GM12878 (cell line): ENCODE data around the gene PSMB3. TPM values are rescaled to one million over a fixed set of nuclear protein-coding genes. Genes with fewer than 3 reads are reported as not detected.

ENCODE experiments used
- CHD2 ChIP-seq: IDR thresholded peaks from 2 replicates; pipeline ENCODE4 v1.6.1; 2011; ENCODE audit warnings: low read depth, low read length, improper control_type of control experiment, borderline replicate concordance
- DPF2 ChIP-seq: fragments of 450-650 bp; IDR thresholded peaks from 2 replicates; pipeline ENCODE4 v1.6.1; 2017; ENCODE audit warnings: mild to moderate bottlenecking
- E2F4 ChIP-seq: IDR thresholded peaks from 2 replicates; pipeline ENCODE4 v1.6.1; 2012; ENCODE audit warnings: low read depth, low read length, improper control_type of control experiment
- E2F8 ChIP-seq: fragments of 450-650 bp; IDR thresholded peaks from 2 replicates; pipeline ENCODE4 v1.6.1; 2018; ENCODE audit warnings: mild to moderate bottlenecking, low read depth, moderate library complexity; ENCODE audit not compliant: partially characterized antibody
- HDAC6 ChIP-seq: fragments of 200-600 bp; sonication (generic); IDR thresholded peaks from one replicate; pipeline ENCODE4 v1.8.0; 2017; ENCODE audit warnings: antibody characterized with exemption; ENCODE audit not compliant: unreplicated experiment
- NFYB ChIP-seq: IDR thresholded peaks from 2 replicates; pipeline ENCODE4 v1.6.1; 2011; ENCODE audit warnings: low read depth, mild to moderate bottlenecking, low read length, improper control_type of control experiment, moderate library complexity; ENCODE audit not compliant: insufficient read depth
- SMC3 ChIP-seq: IDR thresholded peaks from 2 replicates; pipeline ENCODE4 v1.6.1; 2011; ENCODE audit warnings: low read length, improper control_type of control experiment, borderline replicate concordance
- TARDBP ChIP-seq: IDR thresholded peaks from 2 replicates; pipeline ENCODE4 v1.6.1; 2016; ENCODE audit warnings: borderline replicate concordance
- ZBTB11 ChIP-seq: fragments of 450-650 bp; formaldehyde crosslinking; IDR thresholded peaks from 2 replicates; pipeline ENCODE4 v1.5.0; 2022; ENCODE audit warnings: mild to moderate bottlenecking, missing genetic modification characterization
- ZNF24 ChIP-seq: fragments of 450-650 bp; IDR thresholded peaks from 2 replicates; pipeline ENCODE4 v1.6.1; 2017; ENCODE audit warnings: antibody characterized with exemption, mild to moderate bottlenecking
- ZZZ3 ChIP-seq: IDR thresholded peaks from 2 replicates; pipeline ENCODE4 v1.6.1; 2011; ENCODE audit warnings: low read depth; ENCODE audit not compliant: control insufficient read depth, insufficient read length
- polyA plus RNA-seq, 11 experiments: library from polyadenylated mRNA; depleted of rRNA in 4 of 11; unstranded in 6 of 11; stranded (reverse) in 5 of 11; fragments of >200 nt; fragmentation: Nextera tagmentation in 4 of 11; fragmentation: Illumina TruSeq in 1 of 11; extraction: Ambion mirVana in 4 of 11; extraction: Trizol in 1 of 11; gene quantifications; 1 replicate in 1 of 11; 2 replicates in 10 of 11; pipeline versions ENCODE4 v1.2.1 to v1.2.3, GENCODE V29; 2011 to 2016; ENCODE audit warnings: inconsistent platforms in 2 of 11, missing spikeins in 2 of 11, low read depth in 1 of 11
- total RNA-seq, 4 experiments: library from RNA; depleted of rRNA in 3 of 4; stranded (reverse); fragments of >200 nt in 3 of 4; fragmentation: Illumina TruSeq in 1 of 4; extraction: Trizol in 1 of 4; gene quantifications; 2 replicates each; pipeline versions ENCODE4 v1.2.1 to v1.2.3, GENCODE V29; 2013 to 2021
- TF ChIP-seq, protein P1 (sequence below): IDR thresholded peaks from 2 replicates; pipeline ENCODE4 v1.6.1; 2012; ENCODE audit warnings: improper control_type of control experiment, low read depth, low read length; ENCODE audit not compliant: insufficient replicate concordance

The PSMB3 gene
- total and polyA plus RNA-seq, 10 of the 15 experiments (the other 5 are each of a cell fraction or from before 2014, with no cell fraction given) = 300 to 2,130 (median 490) TPM

- TF ChIP-seq E2F4 (no peak), ZZZ3 (no peak), CHD2 (0 out of 2 replicates have a peak, but pooled peaks have one; percentile 26), SMC3 (no peak), ZBTB11 (no peak), E2F8 (no peak), ZNF24 (no peak), DPF2 (no peak), HDAC6 (no peak), NFYB (no peak), TARDBP (no peak)
- TF ChIP-seq, protein P1, sequence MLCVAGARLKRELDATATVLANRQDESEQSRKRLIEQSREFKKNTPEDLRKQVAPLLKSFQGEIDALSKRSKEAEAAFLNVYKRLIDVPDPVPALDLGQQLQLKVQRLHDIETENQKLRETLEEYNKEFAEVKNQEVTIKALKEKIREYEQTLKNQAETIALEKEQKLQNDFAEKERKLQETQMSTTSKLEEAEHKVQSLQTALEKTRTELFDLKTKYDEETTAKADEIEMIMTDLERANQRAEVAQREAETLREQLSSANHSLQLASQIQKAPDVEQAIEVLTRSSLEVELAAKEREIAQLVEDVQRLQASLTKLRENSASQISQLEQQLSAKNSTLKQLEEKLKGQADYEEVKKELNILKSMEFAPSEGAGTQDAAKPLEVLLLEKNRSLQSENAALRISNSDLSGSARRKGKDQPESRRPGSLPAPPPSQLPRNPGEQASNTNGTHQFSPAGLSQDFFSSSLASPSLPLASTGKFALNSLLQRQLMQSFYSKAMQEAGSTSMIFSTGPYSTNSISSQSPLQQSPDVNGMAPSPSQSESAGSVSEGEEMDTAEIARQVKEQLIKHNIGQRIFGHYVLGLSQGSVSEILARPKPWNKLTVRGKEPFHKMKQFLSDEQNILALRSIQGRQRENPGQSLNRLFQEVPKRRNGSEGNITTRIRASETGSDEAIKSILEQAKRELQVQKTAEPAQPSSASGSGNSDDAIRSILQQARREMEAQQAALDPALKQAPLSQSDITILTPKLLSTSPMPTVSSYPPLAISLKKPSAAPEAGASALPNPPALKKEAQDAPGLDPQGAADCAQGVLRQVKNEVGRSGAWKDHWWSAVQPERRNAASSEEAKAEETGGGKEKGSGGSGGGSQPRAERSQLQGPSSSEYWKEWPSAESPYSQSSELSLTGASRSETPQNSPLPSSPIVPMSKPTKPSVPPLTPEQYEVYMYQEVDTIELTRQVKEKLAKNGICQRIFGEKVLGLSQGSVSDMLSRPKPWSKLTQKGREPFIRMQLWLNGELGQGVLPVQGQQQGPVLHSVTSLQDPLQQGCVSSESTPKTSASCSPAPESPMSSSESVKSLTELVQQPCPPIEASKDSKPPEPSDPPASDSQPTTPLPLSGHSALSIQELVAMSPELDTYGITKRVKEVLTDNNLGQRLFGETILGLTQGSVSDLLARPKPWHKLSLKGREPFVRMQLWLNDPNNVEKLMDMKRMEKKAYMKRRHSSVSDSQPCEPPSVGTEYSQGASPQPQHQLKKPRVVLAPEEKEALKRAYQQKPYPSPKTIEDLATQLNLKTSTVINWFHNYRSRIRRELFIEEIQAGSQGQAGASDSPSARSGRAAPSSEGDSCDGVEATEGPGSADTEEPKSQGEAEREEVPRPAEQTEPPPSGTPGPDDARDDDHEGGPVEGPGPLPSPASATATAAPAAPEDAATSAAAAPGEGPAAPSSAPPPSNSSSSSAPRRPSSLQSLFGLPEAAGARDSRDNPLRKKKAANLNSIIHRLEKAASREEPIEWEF = no peak
- TF ChIP-seq, all 136 proteins: peak for 6
Measured at GRCh38 chr17:38751144-38751807, 1.3 kb upstream of the PSMB3 start (continued).
